Measurements from ENCODE around the gene S100A5. TPM values are rescaled to one million over a fixed set of nuclear protein-coding genes. Genes with fewer than 3 reads are reported as not detected.

S100A5 gene
- total RNA-seq, 1 experiment from 2014 or later: 6.0 TPM

- H2AFZ ChIP-seq (ENCODE audit: low read depth, low read length, poor library complexity, severe bottlenecking): no peak overlapping the region
- no peaks in the 10 kb centered on the region for H3K79me2 ChIP-seq (ENCODE audit: insufficient read depth, low read length)
- ChIA-PET CTCF (interaction anchor here (0.8 to 1.7 kb wide), 4 partner anchors 10 to 46 kb away, joined by 3 to 7 read pairs (median 4); no protein-coding TSS in a partner anchor), POLR2A (interaction anchor here (1.6 to 2.8 kb wide), 4 partner anchors 9 to 40 kb away, joined by 5 to 10 read pairs (median 8); partner anchors contain the start of gene S100A6), RAD21 (ENCODE audit: low non-redundant PET in 1 of 2, low total read pairs in 2 of 2, uncharacterized antibody in 2 of 2, unreplicated experiment in 2 of 2) (no interaction called here)
- no peaks in the 10 kb centered on the region for H3K36me3 ChIP-seq (ENCODE audit: control insufficient read depth in 1 of 2, insufficient read depth in 2 of 2, low read length in 2 of 2)
- peak overlapping the region; percentile 33 for H3K4me2 ChIP-seq (ENCODE audit: low read length)
- DNase-seq (ENCODE audit: low read depth, low spot score) (no peak), ATAC-seq (peak; percentile 41)
- no peaks in the 10 kb centered on the region for H3K27me3 ChIP-seq (ENCODE audit: insufficient read depth, low read length)
- H3K4me3 ChIP-seq (replicated peaks in 1 of 2; ENCODE audit: low read depth in 1 of 2, low read length in 2 of 2): no peak overlapping the region; a peak in 1 of 4 replicates
- BruUV-seq (replicated peaks): no TSS peak
- TF ChIP-seq SRF (IDR thresholded peaks at IDR 0.05; ENCODE audit: low read depth): no peak
- TF ChIP-seq EZH2 (IDR thresholded peaks at IDR 0.05): no peak
- TF ChIP-seq ZNF274 (IDR thresholded peaks at IDR 0.05; ENCODE audit: low read depth, low read length): no peak
- TF ChIP-seq REST (IDR thresholded peaks at IDR 0.05; ENCODE audit: low read depth): no peak
- no peak for TF ChIP-seq ZFX (IDR thresholded peaks at IDR 0.05)
- no peak for TF ChIP-seq ZBTB33 (IDR thresholded peaks at IDR 0.05; ENCODE audit: extremely low read depth, insufficient replicate concordance, low read length)
- no peak for TF ChIP-seq FOSL1 (IDR thresholded peaks at IDR 0.05; ENCODE audit: low read depth)
- no peak for TF ChIP-seq ELF1 (IDR thresholded peaks at IDR 0.05; ENCODE audit: borderline replicate concordance, low read depth)
- TF ChIP-seq, protein P1, sequence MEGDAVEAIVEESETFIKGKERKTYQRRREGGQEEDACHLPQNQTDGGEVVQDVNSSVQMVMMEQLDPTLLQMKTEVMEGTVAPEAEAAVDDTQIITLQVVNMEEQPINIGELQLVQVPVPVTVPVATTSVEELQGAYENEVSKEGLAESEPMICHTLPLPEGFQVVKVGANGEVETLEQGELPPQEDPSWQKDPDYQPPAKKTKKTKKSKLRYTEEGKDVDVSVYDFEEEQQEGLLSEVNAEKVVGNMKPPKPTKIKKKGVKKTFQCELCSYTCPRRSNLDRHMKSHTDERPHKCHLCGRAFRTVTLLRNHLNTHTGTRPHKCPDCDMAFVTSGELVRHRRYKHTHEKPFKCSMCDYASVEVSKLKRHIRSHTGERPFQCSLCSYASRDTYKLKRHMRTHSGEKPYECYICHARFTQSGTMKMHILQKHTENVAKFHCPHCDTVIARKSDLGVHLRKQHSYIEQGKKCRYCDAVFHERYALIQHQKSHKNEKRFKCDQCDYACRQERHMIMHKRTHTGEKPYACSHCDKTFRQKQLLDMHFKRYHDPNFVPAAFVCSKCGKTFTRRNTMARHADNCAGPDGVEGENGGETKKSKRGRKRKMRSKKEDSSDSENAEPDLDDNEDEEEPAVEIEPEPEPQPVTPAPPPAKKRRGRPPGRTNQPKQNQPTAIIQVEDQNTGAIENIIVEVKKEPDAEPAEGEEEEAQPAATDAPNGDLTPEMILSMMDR (IDR thresholded peaks at IDR 0.05 in 2 of 3, conservative IDR thresholded peaks at IDR 0.05 in 1 of 3; ENCODE audit: borderline replicate concordance in 1 of 3, insufficient read depth in 1 of 3, low read depth in 2 of 3, low read length in 2 of 3): no peak
- TF ChIP-seq SP1 (IDR thresholded peaks at IDR 0.05; ENCODE audit: low read depth): no peak
- no peak for TF ChIP-seq SIN3A (IDR thresholded peaks at IDR 0.05; ENCODE audit: low read depth)
- no peak for TF ChIP-seq CEBPB (IDR thresholded peaks at IDR 0.05; ENCODE audit: low read depth)
- TF ChIP-seq JUND (IDR thresholded peaks at IDR 0.05): no peak
- no peak for TF ChIP-seq EGR1 (IDR thresholded peaks at IDR 0.05; ENCODE audit: low read depth)
- TF ChIP-seq, protein P2, sequence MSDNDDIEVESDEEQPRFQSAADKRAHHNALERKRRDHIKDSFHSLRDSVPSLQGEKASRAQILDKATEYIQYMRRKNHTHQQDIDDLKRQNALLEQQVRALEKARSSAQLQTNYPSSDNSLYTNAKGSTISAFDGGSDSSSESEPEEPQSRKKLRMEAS (IDR thresholded peaks at IDR 0.05): no peak
- no peaks in the 10 kb centered on the region for H4K20me1 ChIP-seq (ENCODE audit: insufficient read depth)
- no peak overlapping the region for H3K9ac ChIP-seq (ENCODE audit: low read length)
- H3K9me3 ChIP-seq (ENCODE audit: control insufficient read depth in 1 of 2, insufficient read depth in 1 of 2, low read depth in 1 of 2, low read length in 2 of 2): no peaks in the 10 kb centered on the region
- H3K27ac ChIP-seq (ENCODE audit: low read depth, low read length): peak overlapping the region; percentile 38; the same call in 1 of the 2 replicates
- no peaks in the 10 kb centered on the region for H3K9me2 ChIP-seq (ENCODE audit: insufficient read depth)
- intact Hi-C loops (cut with micrococcal nuclease): no loop called here
- H3K4me1 ChIP-seq (ENCODE audit: control insufficient read depth in 1 of 2, insufficient read depth in 2 of 2, low read length in 2 of 2): peaks cover 21 to 28% of the 10 kb centered on the region in 2 experiments
These were observed 14.6 kb downstream of the S100A5 start for GRCh38 chr1:153526132-153526543.
